Sigmoid colon (tissue), 7 donors: Measurements from ENCODE around the gene DSTN. TPM values are rescaled to one million over a fixed set of nuclear protein-coding genes. Genes with fewer than 3 reads are reported as not detected.

Source experiments
- DNase-seq: peaks from one replicate; pipeline ENCODE4 v3.0.0-alpha.2; 2019
- H3K27ac ChIP-seq, 4 donors: fragments of 200-600 bp; sonication (generic); one replicate each; pipeline ENCODE4 v1.5.1; 2016 to 2019; ENCODE audit warnings: mild to moderate bottlenecking in 1 of 4
- H3K27me3 ChIP-seq, 3 donors: fragments of 200-600 bp; sonication (generic); one replicate each; pipeline ENCODE4 v1.5.1; 2019; ENCODE audit warnings: mild to moderate bottlenecking in 1 of 3
- H3K36me3 ChIP-seq, 4 donors: fragments of 200-600 bp; sonication (generic); one replicate each; pipeline ENCODE4 v1.5.1; 2016 to 2019
- H3K4me1 ChIP-seq, 4 donors: fragments of 200-600 bp; sonication (generic); one replicate each; pipeline ENCODE4 v1.5.1; 2017 to 2019
- H3K4me3 ChIP-seq, 4 donors: fragments of 200-600 bp; sonication (generic); one replicate each; pipeline ENCODE4 v1.5.1; 2017 to 2019; ENCODE audit warnings: mild to moderate bottlenecking in 2 of 4, moderate library complexity in 1 of 4
- H3K9me3 ChIP-seq, 4 donors: fragments of 200-600 bp in 3 of 4; sonication (generic) in 3 of 4; one replicate each; pipeline versions ENCODE4 v1.5.1 to v1.6.1; 2013 to 2019
- EP300 ChIP-seq, 4 donors: sonication (generic); formaldehyde crosslinking; IDR thresholded peaks; one replicate each; pipeline ENCODE4 v1.6.1; 2017; ENCODE audit warnings: antibody characterized with exemption in 4 of 4
- POLR2A ChIP-seq, 2 donors: fragments of 450-650 bp; IDR thresholded peaks; one replicate each; pipeline ENCODE4 v1.6.1; 2016; ENCODE audit warnings: antibody characterized with exemption in 2 of 2, mild to moderate bottlenecking in 2 of 2, moderate library complexity in 2 of 2
- POLR2AphosphoS5 ChIP-seq, 4 donors: sonication (generic); formaldehyde crosslinking; IDR thresholded peaks; one replicate each; pipeline ENCODE4 v1.6.1; 2017; ENCODE audit warnings: antibody characterized with exemption in 4 of 4
- WGBS, 2 donors: extraction: QIAGEN DNeasy Blood & Tissue Kit; methylation state at CpG; one replicate each; pipeline ENCODE4 v1.1.7; 2013; 5-methylcytosine and 5-hydroxymethylcytosine counted together
- intact Hi-C: fragments of 100-400 bp; cut with DNase I; formaldehyde crosslinking; loops from one replicate; pipeline ENCODE4 v1.15.1; 2023
- polyA plus RNA-seq, 3 donors: library from polyadenylated mRNA; stranded (reverse); fragments of 200-250 nt; gene quantifications; one replicate each; pipeline ENCODE4 v1.2.3, GENCODE V29; 2013
- total RNA-seq, 4 donors: library from RNA; depleted of rRNA; stranded (reverse); fragments of >200 nt; gene quantifications; one replicate each; pipeline ENCODE4 v1.1.0, GENCODE V29; 2016
- TF ChIP-seq, protein P1 (sequence below), 4 experiments: fragments of 450-650 bp in 3 of 4; fragments of 200-600 bp in 1 of 4; IDR thresholded peaks; one replicate each; pipeline ENCODE4 v1.5.1; 2016 to 2019; ENCODE audit warnings: antibody characterized with exemption in 4 of 4, mild to moderate bottlenecking in 3 of 4, moderate library complexity in 2 of 4
- donor health status: healthy with polysubstance abuse.
- donor health status: Bipolar disorder and iron deficiency.
- donor health status: healthy.

The DSTN gene
- total and polyA plus RNA-seq, 7 donors: 429 to 2,237 (median 1,872) TPM

DNA sequence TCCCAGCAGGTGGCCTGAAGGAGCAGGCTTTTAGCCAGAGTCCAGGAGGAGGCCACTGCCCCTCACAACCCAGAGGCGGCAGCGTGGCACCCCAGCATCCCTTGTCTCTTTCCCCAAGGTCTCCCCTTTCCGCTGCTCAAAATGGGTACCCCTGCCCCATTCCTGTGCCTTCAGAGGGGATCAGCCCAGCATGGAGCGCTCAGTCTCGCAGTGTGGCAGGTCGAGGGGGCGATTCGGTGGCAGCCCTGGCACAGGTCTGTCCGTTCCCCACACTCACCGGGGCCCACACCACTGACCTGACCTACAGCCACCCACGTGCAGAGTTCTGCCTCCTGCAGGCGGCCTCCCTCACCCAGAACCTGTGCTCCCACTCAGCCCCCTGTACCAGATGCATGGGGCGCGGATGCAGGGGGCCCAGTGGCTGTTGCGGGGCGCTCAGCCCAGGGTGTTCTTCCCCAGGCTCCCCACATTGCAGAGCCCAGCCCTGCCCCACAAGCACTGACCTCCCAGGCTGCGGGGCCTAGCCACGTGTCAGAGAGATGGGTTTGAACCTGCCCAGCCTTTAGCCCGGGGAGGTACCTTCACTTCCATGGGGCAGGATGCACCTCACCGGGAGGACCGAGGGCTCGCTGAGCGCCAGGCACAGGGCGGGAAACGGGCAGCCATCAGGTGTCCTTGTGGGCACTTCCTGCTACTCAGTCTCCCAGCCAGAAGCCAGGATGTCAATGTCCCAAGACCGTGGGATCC, 41.8 kb downstream of the DSTN start:
- no peak overlapping the region for H3K4me3 ChIP-seq
- no peaks in the 10 kb centered on the region for H3K27me3 ChIP-seq
- DNase-seq: peak; percentile 77
- H3K36me3 ChIP-seq: peaks cover 8 to 47% (median 23%) of the 10 kb centered on the region in 4 donors
- peak overlapping the region; percentile 86 to 100 (median 92) for H3K27ac ChIP-seq
- no peaks in the 10 kb centered on the region for H3K9me3 ChIP-seq
- WGBS, 2 donors: 56 to 78% methylated on average over 26 of the region's 26 CpGs
- intact Hi-C loops: loop anchor here (2.0 kb wide), 1 partner anchor 41 kb away; the partner anchor contains the start of gene DSTN
- TF ChIP-seq, protein P1, sequence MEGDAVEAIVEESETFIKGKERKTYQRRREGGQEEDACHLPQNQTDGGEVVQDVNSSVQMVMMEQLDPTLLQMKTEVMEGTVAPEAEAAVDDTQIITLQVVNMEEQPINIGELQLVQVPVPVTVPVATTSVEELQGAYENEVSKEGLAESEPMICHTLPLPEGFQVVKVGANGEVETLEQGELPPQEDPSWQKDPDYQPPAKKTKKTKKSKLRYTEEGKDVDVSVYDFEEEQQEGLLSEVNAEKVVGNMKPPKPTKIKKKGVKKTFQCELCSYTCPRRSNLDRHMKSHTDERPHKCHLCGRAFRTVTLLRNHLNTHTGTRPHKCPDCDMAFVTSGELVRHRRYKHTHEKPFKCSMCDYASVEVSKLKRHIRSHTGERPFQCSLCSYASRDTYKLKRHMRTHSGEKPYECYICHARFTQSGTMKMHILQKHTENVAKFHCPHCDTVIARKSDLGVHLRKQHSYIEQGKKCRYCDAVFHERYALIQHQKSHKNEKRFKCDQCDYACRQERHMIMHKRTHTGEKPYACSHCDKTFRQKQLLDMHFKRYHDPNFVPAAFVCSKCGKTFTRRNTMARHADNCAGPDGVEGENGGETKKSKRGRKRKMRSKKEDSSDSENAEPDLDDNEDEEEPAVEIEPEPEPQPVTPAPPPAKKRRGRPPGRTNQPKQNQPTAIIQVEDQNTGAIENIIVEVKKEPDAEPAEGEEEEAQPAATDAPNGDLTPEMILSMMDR (IDR thresholded peaks at IDR 0.05): peak in 3 of 4 experiments; percentile 41 to 49 (median 43)
- peak in 3 of 4 donors; percentile 2 to 44 (median 21) for TF ChIP-seq POLR2AphosphoS5 (IDR thresholded peaks at IDR 0.05)
- no peak for TF ChIP-seq POLR2A (IDR thresholded peaks at IDR 0.05)
- peaks cover 0 to 96% (median 92%) of the 10 kb centered on the region in 4 donors for H3K4me1 ChIP-seq

DNA sequence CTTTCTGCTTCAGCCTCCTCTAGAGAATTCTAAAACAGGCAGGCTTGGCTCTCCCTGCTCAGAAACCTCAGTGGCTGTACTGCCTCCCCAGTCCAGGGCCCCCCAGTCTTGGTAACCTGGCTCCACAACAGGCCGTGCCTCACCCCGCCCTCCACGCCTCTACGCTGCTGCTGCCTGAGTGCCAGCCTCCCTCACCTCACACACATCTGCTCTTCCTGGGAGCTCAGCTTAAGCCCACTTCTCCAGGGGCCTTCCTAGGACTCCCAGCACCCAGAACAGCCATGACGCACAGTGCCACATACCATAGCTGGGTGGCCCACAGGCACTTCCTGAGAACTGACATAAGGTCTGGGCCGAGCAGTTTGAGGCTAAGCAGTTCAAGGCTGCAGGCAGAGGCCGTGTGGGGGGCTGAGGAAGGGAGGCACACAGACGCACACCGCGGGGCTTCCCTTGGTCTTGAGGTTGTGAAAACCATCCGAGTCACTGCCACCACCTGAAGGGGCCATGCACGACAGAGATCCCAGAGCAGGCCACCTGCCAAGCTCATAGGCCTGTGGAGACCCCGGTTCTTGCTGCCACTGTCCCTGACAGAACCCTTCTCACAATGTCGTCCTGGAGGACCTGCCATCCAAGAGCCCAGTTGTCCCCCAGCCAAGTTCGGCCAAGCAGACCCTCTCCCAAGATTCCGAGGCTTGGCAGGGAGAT, 42.6 kb downstream of the DSTN start:
- Histone ChIP-seq H3K4me1 (peaks cover 0 to 97% (median 91%) of the 10 kb centered on the region in 4 donors), H3K27ac (peak overlapping the region; percentile 86 to 100 (median 92)), H3K9me3 (no peaks in the 10 kb centered on the region), H3K36me3 (peaks cover 8 to 43% (median 21%) of the 10 kb centered on the region in 4 donors), H3K4me3 (no peak overlapping the region), H3K27me3 (no peaks in the 10 kb centered on the region)
- peak; percentile 91 for DNase-seq
- 51 to 52% methylated on average over 16 of the region's 16 CpGs for whole genome bisulfite sequencing, 2 donors
- TF ChIP-seq POLR2A (IDR thresholded peaks at IDR 0.05) (peak in 1 of 2 donors; percentile 10), EP300 (IDR thresholded peaks at IDR 0.05) (peak; percentile 89 to 98 (median 97)), POLR2AphosphoS5 (IDR thresholded peaks at IDR 0.05) (peak; percentile 83 to 94 (median 92))
- TF ChIP-seq, protein P1 (IDR thresholded peaks at IDR 0.05): no peak
- intact Hi-C loops: loop anchor here (2.0 kb wide), 1 partner anchor 42 kb away; the partner anchor contains the start of gene DSTN

DNA sequence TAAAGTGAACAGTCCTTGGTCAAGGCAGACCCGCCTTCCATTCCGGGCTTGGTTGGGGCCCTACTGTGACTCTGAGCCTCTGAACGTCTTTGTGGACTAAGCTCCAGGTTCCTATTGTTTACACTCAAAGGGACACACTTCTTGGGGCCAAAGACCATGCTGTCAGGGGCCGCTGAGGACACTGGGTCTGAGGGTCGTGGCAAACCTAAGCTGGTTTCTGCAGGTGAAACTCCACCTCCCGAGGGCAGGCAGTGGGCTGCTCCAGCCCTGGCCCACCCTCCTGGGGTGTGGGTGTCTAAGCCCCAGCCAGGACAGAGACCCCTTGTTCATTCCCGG, 43.1 kb downstream of the DSTN start:
- no peak for TF ChIP-seq EP300 (IDR thresholded peaks at IDR 0.05)
- TF ChIP-seq POLR2AphosphoS5 (IDR thresholded peaks at IDR 0.05): no peak
- TF ChIP-seq, protein P1 (IDR thresholded peaks at IDR 0.05): no peak
- TF ChIP-seq POLR2A (IDR thresholded peaks at IDR 0.05): no peak
- H3K4me1 ChIP-seq: peaks cover 0 to 94% (median 90%) of the 10 kb centered on the region in 4 donors
- no peak overlapping the region for H3K4me3 ChIP-seq
- 63 to 85% methylated on average over 7 of the region's 7 CpGs for WGBS, 2 donors
- no peaks in the 10 kb centered on the region for H3K9me3 ChIP-seq
- no peaks in the 10 kb centered on the region for H3K27me3 ChIP-seq
- intact Hi-C loops: loop anchor here (1.0 to 2.0 kb wide), 2 partner anchors 42 to 76 kb away; partner anchors contain the start of gene DSTN
- no peak for DNase-seq
- peaks cover 5 to 42% (median 18%) of the 10 kb centered on the region in 4 donors for H3K36me3 ChIP-seq
- H3K27ac ChIP-seq: peak overlapping the region; percentile 86 to 100 (median 92)

DNA sequence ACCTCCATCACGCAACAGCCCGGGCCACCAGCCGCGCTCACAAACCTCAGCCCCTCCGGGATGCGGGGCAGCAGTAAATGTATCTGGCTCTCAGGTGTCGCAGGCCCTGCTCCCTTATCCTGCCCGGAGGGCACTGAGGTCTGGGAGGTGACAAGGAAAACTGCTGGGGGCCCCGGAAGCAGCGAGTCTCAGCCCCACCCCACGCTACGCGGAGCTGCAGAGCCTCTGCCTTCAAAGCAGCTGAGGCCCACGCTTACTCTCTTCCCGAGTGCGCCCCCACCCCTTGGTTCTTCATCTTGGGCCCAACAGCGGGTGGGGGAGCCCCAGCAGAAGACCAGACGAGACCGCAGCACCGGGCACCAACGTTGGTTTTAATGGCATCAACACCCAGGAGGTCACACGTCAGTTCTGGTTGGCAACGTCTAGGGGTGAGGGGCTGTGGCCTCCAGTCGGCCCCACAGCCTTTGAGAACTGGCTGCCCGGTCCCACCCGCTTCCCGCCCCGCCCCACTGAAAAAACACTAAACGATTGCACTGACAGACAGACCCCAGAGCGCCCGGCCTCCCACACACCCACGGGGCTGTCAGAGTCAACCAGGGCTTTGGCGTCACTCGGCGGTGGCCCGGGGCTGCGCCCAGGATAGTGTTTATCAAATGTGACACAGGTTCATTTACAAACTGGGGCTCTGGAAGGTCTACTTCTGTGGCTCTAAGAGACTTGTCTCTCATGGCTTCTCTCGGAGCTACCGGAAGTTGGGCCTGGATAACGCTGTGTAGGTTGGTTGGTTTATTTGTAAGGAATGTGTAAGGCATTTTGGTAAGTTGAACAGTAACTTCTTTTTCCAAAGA, 43.7 kb downstream of the DSTN start:
- TF ChIP-seq POLR2AphosphoS5 (IDR thresholded peaks at IDR 0.05): peak in 1 of 4 donors; percentile 5
- TF ChIP-seq, protein P1 (IDR thresholded peaks at IDR 0.05): no peak
- TF ChIP-seq EP300 (IDR thresholded peaks at IDR 0.05): peak in 1 of 4 donors; percentile 13
- Histone ChIP-seq H3K27ac (peak overlapping the region; percentile 86 to 100 (median 92)), H3K4me1 (peaks cover 0 to 88% (median 86%) of the 10 kb centered on the region in 4 donors), H3K4me3 (peak overlapping the region in 1 of 4 donors; percentile 13), H3K27me3 (no peaks in the 10 kb centered on the region), H3K36me3 (peaks cover 4 to 44% (median 17%) of the 10 kb centered on the region in 4 donors), H3K9me3 (no peaks in the 10 kb centered on the region)
- peak; percentile 80 for DNase-seq
- WGBS, 2 donors: 64 to 82% methylated on average over 40 of the region's 40 CpGs
- intact Hi-C loops: loop anchor here (1.0 to 2.0 kb wide), 3 partner anchors 43 to 83 kb away; partner anchors contain the start of genes BFSP1 and DSTN
